SK-N-SH treated with all-trans-retinoic acid at 6 μM for 48 hours (cell line): Measurements from ENCODE around the gene TTC39A.

Source experiments
- BACH2 ChIP-seq: fragments of 250-450 bp; sonication (Bioruptor Pico); IDR thresholded peaks from 2 replicates; pipeline ENCODE4 v1.9.0; 2021; ENCODE audit warnings: mild to moderate bottlenecking, borderline replicate concordance
- TF ChIP-seq, protein P1 (sequence below): fragments of 250-450 bp; sonication (Bioruptor Pico); IDR thresholded peaks from 2 replicates; pipeline ENCODE4 v1.8.0; 2021; ENCODE audit warnings: low read depth, mild to moderate bottlenecking, moderate library complexity, borderline replicate concordance

DNA sequence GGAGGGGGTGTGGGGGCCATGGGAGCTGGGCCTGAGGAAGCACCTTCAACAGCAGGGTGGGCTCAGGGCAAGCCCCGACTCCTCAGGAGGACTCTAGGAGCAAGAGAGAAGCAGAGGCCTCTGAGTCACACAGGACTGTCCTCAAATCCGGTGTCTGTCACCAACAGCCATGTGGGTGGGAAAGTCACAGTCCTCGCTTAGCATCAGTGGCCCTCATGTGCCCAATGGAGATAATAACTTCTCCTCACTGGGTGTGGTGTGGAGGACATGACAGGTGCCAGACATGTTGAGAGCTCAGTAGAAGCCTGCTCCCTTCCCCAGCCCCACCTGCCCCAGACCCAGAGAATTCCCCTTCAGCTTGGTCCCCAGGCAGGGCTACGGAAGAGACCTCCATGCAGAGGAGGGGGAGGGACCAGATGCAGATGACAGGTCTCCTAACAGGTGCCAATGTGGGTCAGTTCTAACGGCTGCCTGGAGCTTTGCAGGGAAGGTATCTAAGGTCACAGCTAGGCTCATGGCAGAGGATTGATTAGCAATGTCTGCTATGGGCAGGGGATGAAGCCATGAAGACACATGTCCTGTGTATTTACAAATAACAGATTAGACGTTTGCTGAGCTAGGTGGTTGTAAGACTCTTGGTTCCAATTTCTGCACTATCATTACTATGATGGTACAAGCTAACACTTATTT lies 30.2 kb downstream of the TTC39A start:
- TF ChIP-seq, protein P1, sequence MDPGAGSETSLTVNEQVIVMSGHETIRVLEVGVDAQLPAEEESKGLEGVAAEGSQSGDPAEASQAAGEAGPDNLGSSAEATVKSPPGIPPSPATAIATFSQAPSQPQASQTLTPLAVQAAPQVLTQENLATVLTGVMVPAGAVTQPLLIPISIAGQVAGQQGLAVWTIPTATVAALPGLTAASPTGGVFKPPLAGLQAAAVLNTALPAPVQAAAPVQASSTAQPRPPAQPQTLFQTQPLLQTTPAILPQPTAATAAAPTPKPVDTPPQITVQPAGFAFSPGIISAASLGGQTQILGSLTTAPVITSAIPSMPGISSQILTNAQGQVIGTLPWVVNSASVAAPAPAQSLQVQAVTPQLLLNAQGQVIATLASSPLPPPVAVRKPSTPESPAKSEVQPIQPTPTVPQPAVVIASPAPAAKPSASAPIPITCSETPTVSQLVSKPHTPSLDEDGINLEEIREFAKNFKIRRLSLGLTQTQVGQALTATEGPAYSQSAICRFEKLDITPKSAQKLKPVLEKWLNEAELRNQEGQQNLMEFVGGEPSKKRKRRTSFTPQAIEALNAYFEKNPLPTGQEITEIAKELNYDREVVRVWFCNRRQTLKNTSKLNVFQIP (CRISPR knock-in tag), result no peak
- TF ChIP-seq BACH2 (CRISPR knock-in tag), result no peak
